ENCODE results near the gene BLACAT1.
"Not testable (repeated sequence)": the region's sequence is repeated elsewhere in the genome, so short reads cannot be mapped to it uniquely, and the experiment has no call there.

The BLACAT1 gene

DNA sequence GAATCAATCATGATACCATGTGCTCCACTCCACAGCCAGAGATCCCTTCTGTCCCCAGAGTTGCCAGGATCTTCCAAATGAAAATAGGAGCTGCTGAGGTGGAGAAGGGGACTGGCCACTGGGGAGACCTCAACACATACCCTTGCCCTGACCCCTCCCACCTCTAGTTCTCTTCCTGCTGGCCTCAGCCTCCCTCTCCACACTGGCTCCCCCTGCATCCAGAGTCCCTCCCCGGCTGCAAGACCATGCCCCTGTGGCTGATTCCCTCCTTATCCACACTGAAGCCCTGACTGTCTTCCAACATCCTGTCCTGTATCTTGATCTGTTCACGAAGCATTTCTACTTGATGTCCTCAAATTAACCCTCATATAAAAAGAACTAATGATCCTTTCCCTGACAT lies 27.5 kb upstream of the BLACAT1 start:
- DNase-seq = no peak

- DNase-seq = not testable (repeated sequence)
These were observed 26.7 kb upstream of the BLACAT1 start for GRCh38 chr1:205482587-205482986.

DNA sequence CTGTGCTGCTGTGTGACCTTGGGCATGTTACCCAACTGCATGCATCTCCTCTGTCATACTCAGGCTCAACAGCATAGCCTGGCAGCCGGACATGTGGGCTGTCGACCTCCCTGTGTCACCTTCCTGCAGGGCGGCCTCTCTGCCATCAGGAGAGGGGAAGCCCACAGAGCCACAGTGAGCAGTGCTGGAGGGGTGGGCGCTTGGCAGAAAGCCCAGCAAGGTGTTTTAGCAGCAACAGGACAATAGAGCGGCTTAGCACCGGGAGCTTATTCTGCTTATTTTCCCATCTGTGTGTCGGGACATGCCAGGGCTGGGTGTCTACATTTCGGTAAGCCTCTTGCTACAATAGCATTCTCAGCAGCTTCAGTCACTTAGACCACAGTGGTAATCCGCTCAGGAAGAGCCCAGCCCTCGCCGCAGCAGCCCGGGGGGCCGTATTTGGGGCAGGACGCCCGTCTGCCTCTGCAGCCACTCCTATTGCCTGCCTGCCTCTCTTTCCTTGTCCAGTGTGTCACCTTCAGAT lies 25.8 kb upstream of the BLACAT1 start:
- DNase-seq = no peak

DNA sequence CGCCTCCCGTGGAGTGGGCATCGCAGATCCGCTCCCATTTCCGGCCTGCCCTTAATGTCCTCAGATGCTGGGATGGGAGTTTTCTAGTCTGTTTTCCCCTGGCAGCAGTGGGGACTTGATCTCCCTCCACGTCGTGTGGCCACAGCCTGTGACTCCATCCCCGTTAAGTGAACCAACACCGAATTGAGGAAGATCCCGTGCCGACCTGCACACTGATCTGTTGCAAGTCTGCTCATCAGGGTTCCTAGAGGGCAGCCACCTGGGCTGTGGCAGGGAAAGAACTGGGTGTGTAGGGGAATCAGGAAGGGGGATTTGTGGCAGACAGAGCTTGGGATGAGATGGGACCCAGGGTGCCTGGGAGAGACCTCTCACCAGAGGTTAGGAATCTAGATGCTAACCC lies 25.4 kb upstream of the BLACAT1 start:
- DNase-seq = no peak

- no peak for DNase-seq
These were observed 24.6 kb upstream of the BLACAT1 start for GRCh38 chr1:205480349-205480985.

GRCh38 chr1:205478985-205479384 lies 23.1 kb upstream of the BLACAT1 start:
- not testable (repeated sequence) for DNase-seq

DNA sequence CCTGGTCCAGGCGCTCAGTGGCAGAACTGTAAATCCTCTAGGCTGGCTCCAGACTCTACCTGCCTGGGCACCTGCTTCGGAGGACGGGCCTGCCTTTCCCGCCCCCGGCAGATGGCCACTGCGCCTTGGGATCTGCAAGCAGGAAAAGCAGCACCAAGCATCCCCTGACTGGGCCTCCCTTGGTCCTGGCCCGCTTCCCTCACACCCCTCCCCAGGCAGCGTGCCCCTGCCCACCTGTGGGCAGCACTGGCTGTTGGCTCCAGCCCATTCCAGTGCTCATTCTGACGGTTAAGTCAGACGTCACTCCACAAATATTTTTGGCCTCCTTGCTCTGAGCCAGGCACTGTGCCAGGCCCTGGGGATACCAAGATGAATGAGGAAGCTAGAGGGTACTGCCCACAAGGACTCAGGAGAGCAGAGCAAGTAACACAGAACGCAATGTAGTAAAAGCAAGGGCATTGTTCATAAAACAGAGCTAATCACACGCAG lies 22.0 kb upstream of the BLACAT1 start:
- no peak for DNase-seq

- no peak for DNase-seq
These were observed 21.4 kb upstream of the BLACAT1 start for GRCh38 chr1:205477121-205477758.

GRCh38 chr1:205476648-205477047 lies 20.8 kb upstream of the BLACAT1 start:
- DNase-seq = no peak

GRCh38 chr1:205475855-205476254 lies 20.0 kb upstream of the BLACAT1 start:
- DNase-seq = no peak

- DNase-seq = no peak
These were observed 18.7 kb upstream of the BLACAT1 start for GRCh38 chr1:205474571-205474970.

DNA sequence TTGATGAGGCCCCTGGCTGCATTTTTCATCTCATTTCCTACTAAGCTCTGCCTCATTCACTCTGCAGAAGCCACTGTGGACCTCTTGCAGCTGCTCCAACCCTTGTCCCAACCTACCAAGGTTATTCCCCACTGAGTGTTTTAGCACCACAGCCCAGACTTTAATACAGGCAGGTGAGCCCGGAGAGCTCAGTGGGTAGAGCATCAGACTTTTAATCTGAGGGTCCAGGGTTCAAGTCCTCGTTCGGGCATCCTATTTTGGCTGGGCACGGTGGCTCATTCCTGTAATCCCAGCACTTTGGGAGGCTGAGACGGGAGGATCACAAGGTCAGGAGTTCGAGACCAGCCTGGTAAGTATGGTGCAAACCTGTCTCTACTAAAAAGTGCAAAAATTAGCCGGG lies 18.1 kb upstream of the BLACAT1 start:
- DNase-seq = no peak

GRCh38 chr1:205473475-205473874 lies 17.6 kb upstream of the BLACAT1 start:
- DNase-seq = no peak

DNA sequence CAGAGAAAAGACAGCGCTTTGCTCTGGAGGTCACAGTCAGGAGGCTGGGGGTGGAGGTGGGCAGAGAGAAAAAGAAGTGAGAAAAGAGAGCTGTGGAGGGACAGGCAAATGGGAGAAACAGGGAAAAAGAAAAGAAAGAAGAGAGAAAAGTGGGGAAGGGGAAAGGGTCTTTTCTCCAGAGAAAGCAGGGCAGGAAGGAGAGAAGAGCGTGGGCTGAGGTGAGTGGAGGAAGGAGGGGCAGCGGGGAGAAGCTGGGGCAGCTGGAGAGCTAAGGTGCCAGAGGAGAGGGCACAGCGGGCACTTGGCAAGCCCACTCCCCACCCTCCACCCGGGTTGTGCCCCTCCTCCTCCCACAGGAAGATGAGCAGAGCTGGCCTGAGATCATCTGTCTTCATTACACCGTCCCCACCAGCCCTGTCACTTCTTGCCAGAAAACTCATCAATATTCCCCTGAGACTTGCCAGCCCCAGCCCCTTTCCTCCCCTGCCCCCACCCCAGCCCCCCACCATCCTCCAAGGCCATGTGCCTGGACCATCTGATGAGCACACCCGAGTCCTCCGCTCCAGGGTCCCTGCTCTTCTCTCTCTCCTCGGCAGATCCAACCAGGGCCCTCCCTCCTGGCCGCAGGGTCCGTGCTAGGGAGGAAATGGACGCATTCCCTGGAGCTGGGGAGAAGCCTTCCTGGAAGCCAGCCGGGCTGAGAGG lies 17.0 kb upstream of the BLACAT1 start:
- DNase-seq = no peak

DNA sequence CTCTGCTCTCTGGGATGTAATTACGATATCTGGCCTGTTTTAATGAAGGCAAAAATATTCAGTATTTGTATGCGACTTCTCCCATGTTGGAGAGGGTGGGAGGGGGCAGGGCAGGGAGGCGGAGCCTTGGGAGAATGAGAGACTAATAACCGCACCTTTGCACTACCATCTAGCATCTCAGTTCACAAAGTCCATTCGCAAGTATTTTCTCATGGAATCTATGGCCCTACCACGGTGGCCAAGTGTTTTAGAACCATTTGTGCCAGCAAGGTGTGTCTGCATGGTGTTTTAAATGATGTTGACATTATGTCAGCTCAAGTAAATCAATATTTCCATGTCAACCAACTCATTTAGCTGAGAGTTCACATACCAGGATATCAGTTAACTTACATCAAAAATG lies 14.3 kb upstream of the BLACAT1 start:
- DNase-seq = no peak

DNA sequence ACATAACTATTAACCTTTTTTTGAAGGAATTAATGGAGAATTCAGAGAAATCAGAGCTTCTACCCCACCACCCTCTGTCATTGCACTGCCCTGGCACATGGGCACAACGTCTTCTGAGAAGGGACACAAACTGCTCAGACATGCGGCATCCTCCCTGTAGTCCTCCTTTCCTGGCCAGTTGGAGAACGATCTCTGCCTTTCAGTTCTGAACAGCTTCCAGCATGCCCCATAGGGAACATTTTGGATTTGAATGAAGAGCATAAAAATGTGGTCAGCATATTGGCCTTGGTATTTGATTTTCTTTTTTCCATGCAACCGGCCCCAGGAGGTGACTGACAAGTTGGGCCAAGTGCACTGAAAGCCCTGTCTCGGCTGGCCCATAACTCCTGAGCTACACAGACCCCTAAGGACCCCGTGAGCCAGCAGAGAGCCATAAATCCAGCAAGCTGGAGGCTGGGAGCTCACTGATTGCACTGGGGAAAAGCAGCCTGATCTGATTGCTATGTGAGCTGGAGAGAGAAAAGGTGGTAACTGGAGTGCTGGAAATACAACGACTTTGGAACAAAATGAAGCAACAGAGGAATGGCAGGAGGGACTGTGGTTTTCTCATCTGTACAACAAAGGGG lies 10.9 kb upstream of the BLACAT1 start:
- no peak for DNase-seq

- no peak for DNase-seq
These were observed 9.5 kb upstream of the BLACAT1 start for GRCh38 chr1:205465392-205465791.

GRCh38 chr1:205458777-205459566 lies 3.1 kb upstream of the BLACAT1 start:
- peak in 1 of 2 donors; percentile 44 for DNase-seq

DNA sequence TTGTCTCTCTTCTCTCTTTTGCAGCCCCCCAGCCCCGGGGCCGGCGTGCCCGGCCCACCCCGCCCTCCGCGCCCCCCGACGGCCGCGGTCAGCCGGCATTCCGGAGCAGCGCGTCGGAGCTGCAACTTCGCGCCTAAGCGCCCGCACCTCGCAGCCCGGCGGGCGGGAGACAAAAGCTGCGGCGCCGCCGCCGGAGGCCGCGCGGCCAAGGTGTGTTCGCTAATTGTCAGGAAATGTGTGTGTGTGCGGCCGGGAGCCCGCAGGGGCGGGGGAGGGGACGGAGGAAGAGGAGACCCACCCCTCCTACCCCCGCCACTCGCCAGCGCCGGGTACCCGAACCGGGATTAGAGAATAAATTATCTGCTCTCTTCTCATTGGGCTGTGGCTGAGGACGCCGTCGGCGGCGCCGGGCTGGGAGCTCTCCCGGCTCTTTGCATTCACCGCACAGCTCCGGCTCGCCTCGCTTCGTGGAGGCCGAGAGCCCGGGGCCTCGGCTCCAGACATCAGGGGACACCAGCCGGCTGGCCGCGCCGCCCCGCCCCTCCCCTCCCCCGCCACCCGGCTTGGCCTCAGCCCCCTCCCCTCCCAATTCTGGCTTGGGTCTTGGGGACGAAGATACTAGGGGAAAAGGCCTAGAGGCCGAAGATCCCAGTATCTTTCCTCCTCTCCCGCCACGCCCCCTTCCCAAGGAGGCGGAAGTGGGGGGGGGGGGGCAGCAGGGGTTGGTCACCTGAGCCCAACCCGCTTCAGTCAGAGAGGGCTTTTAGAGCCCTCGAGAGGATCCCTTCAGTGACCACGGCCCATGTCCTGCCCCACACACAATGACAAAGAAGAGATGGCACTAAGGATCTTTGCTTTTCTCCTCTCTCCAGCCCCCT lies 1.3 kb upstream of the BLACAT1 start:
- DNase-seq = no peak

- DNase-seq = no peak
These were observed 580 bp upstream of the BLACAT1 start for GRCh38 chr1:205456383-205456867.

- no peak for DNase-seq
These were observed 926 bp downstream of the BLACAT1 start for GRCh38 chr1:205454903-205455335.
